ENCODE measurements around the gene TMEM108. TPM values are rescaled to one million over a fixed set of nuclear protein-coding genes. Genes with fewer than 3 reads are reported as not detected.

Gene TMEM108
- polyA plus RNA-seq, 1 donor from 2014 or later, result 2.1 TPM

DNA sequence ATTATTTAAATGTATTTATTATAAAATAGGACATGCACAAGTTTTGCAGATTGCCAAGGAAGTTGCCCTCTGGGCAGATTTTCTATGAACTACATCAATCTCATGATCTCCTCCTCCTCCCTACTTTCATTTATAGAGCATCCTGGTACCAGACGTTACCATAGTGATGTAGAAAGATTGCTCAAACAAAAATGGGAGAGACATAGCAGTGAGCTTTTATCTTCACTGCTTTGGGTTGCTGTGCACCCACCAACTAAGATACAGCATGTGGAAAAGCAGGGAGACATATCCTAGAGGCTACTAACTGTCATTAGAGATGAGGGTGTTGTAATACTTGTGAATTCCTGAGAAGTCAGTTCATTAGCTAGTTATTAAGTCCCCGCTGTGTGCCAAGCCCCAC, 224.1 kb downstream of the TMEM108 start:
- Histone ChIP-seq H3K4me2 (ENCODE audit: low read length) (no peak overlapping the region), H3K27me3 (ENCODE audit: insufficient read depth, low read depth, low read length) (no peaks in the 10 kb centered on the region), H3K9ac (ENCODE audit: low read length) (no peak overlapping the region), H3K79me2 (replicated peaks; ENCODE audit: insufficient read depth, low read length) (no peaks in the 10 kb centered on the region), H3K9me3 (ENCODE audit: low read length) (no peaks in the 10 kb centered on the region), H3F3A (ENCODE audit: insufficient read depth, low read length, poor library complexity, severe bottlenecking) (no peaks in the 10 kb centered on the region), H2AFZ (ENCODE audit: low read depth, low read length) (no peak overlapping the region), H4K20me1 (ENCODE audit: insufficient read depth) (no peaks in the 10 kb centered on the region), H3K4me3 (ENCODE audit: low read length) (no peak overlapping the region), H3K27ac (ENCODE audit: low read length) (no peak overlapping the region), H3K36me3 (ENCODE audit: insufficient read depth, low read length) (no peaks in the 10 kb centered on the region), H3K9me2 (ENCODE audit: insufficient read depth, low read length) (no peaks in the 10 kb centered on the region)
- TF ChIP-seq RAD21 (conservative IDR thresholded peaks at IDR 0.05) (no peak), MXI1 (conservative IDR thresholded peaks at IDR 0.05; ENCODE audit: poor library complexity, severe bottlenecking) (no peak), EP300 (conservative IDR thresholded peaks at IDR 0.05; ENCODE audit: poor library complexity, severe bottlenecking) (no peak), SMC3 (conservative IDR thresholded peaks at IDR 0.05; ENCODE audit: poor library complexity) (no peak), POLR2AphosphoS5 (IDR thresholded peaks at IDR 0.05) (no peak), TAF1 (IDR thresholded peaks at IDR 0.05; ENCODE audit: low read depth) (no peak), EZH2 (IDR thresholded peaks at IDR 0.05; ENCODE audit: borderline replicate concordance, insufficient read depth, low read length, poor library complexity, severe bottlenecking) (no peak)
- TF ChIP-seq, protein P1, sequence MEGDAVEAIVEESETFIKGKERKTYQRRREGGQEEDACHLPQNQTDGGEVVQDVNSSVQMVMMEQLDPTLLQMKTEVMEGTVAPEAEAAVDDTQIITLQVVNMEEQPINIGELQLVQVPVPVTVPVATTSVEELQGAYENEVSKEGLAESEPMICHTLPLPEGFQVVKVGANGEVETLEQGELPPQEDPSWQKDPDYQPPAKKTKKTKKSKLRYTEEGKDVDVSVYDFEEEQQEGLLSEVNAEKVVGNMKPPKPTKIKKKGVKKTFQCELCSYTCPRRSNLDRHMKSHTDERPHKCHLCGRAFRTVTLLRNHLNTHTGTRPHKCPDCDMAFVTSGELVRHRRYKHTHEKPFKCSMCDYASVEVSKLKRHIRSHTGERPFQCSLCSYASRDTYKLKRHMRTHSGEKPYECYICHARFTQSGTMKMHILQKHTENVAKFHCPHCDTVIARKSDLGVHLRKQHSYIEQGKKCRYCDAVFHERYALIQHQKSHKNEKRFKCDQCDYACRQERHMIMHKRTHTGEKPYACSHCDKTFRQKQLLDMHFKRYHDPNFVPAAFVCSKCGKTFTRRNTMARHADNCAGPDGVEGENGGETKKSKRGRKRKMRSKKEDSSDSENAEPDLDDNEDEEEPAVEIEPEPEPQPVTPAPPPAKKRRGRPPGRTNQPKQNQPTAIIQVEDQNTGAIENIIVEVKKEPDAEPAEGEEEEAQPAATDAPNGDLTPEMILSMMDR (IDR thresholded peaks at IDR 0.05; ENCODE audit: poor library complexity, severe bottlenecking), result no peak
- TF ChIP-seq, protein P2, sequence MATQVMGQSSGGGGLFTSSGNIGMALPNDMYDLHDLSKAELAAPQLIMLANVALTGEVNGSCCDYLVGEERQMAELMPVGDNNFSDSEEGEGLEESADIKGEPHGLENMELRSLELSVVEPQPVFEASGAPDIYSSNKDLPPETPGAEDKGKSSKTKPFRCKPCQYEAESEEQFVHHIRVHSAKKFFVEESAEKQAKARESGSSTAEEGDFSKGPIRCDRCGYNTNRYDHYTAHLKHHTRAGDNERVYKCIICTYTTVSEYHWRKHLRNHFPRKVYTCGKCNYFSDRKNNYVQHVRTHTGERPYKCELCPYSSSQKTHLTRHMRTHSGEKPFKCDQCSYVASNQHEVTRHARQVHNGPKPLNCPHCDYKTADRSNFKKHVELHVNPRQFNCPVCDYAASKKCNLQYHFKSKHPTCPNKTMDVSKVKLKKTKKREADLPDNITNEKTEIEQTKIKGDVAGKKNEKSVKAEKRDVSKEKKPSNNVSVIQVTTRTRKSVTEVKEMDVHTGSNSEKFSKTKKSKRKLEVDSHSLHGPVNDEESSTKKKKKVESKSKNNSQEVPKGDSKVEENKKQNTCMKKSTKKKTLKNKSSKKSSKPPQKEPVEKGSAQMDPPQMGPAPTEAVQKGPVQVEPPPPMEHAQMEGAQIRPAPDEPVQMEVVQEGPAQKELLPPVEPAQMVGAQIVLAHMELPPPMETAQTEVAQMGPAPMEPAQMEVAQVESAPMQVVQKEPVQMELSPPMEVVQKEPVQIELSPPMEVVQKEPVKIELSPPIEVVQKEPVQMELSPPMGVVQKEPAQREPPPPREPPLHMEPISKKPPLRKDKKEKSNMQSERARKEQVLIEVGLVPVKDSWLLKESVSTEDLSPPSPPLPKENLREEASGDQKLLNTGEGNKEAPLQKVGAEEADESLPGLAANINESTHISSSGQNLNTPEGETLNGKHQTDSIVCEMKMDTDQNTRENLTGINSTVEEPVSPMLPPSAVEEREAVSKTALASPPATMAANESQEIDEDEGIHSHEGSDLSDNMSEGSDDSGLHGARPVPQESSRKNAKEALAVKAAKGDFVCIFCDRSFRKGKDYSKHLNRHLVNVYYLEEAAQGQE (IDR thresholded peaks at IDR 0.05; ENCODE audit: borderline replicate concordance), result no peak

DNA sequence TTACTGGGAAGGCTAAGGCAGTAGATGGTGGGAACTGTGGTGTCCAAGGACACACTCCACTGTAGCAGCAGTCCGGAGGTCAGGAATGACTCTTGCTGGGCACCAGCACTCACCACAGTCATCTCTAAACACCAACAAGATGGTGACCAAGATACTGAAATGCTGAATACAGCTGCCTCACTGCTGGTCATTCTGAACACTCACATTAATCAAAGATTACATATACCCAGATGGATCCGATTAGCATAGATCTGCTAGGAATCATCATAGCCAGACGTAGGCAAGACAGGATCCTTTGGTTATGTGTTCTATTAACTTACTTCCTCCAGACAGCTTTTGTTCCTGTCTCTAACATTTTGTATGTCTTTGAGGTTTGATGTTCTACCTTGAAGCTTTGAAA, 226.7 kb downstream of the TMEM108 start:
- Histone ChIP-seq H3K4me2 (ENCODE audit: low read length) (no peak overlapping the region), H2AFZ (ENCODE audit: low read depth, low read length) (no peak overlapping the region), H3K4me3 (ENCODE audit: low read length) (no peak overlapping the region), H3K9ac (ENCODE audit: low read length) (no peak overlapping the region), H3K27ac (ENCODE audit: low read length) (no peak overlapping the region), H3K27me3 (ENCODE audit: insufficient read depth, low read depth, low read length) (no peaks in the 10 kb centered on the region), H3K36me3 (ENCODE audit: insufficient read depth, low read length) (no peaks in the 10 kb centered on the region), H4K20me1 (ENCODE audit: insufficient read depth) (no peaks in the 10 kb centered on the region), H3K9me2 (ENCODE audit: insufficient read depth, low read length) (no peaks in the 10 kb centered on the region), H3K9me3 (ENCODE audit: low read length) (no peaks in the 10 kb centered on the region), H3K79me2 (replicated peaks; ENCODE audit: insufficient read depth, low read length) (no peaks in the 10 kb centered on the region), H3F3A (ENCODE audit: insufficient read depth, low read length, poor library complexity, severe bottlenecking) (no peaks in the 10 kb centered on the region)
- TF ChIP-seq EZH2 (IDR thresholded peaks at IDR 0.05; ENCODE audit: borderline replicate concordance, insufficient read depth, low read length, poor library complexity, severe bottlenecking) (no peak), SMC3 (conservative IDR thresholded peaks at IDR 0.05; ENCODE audit: poor library complexity) (no peak), MXI1 (conservative IDR thresholded peaks at IDR 0.05; ENCODE audit: poor library complexity, severe bottlenecking) (no peak), RAD21 (conservative IDR thresholded peaks at IDR 0.05) (no peak), TAF1 (IDR thresholded peaks at IDR 0.05; ENCODE audit: low read depth) (no peak), POLR2AphosphoS5 (IDR thresholded peaks at IDR 0.05) (no peak), EP300 (conservative IDR thresholded peaks at IDR 0.05; ENCODE audit: poor library complexity, severe bottlenecking) (no peak)
- TF ChIP-seq, protein P2 (IDR thresholded peaks at IDR 0.05; ENCODE audit: borderline replicate concordance), result no peak
- TF ChIP-seq, protein P1 (IDR thresholded peaks at IDR 0.05; ENCODE audit: poor library complexity, severe bottlenecking), result no peak

All from neural cell (in vitro differentiated cells).